CD4-positive, alpha-beta T cell (primary cell): ENCODE results near the gene A2M. TPM values are rescaled to one million over a fixed set of nuclear protein-coding genes. Genes with fewer than 3 reads are reported as not detected.

ENCODE experiments used
- ATAC-seq: fragments of 200-7000 bp; cut with Tn5 transposase; one replicate; pipeline ENCODE4 v1.10.0; 2022; ENCODE audit warnings: mild to moderate bottlenecking; ENCODE audit not compliant: poor library complexity
- CTCF ChIA-PET: fragments of 350-600 bp; sonication (Branson Sonifier 250); formaldehyde crosslinking; loops from one replicate; lab custom pipeline; 2021; ENCODE audit warnings: antibody characterized with exemption, inconsistent platforms; lab: Charles Lee
- POLR2A ChIA-PET: fragments of 350-600 bp; sonication (Branson Sonifier 250); formaldehyde crosslinking; loops from one replicate; lab custom pipeline; 2021; ENCODE audit warnings: antibody characterized with exemption, inconsistent platforms; lab: Charles Lee
- DNase-seq, 14 experiments: peaks; one replicate each; pipeline ENCODE4 v3.0.0-alpha.2; 2013 to 2020; ENCODE audit warnings: mixed read lengths in 2 of 14
- H3K27ac ChIP-seq, 2 donors: one replicate each; pipeline versions ENCODE4 v1.5.1 to v1.7.0; 2013; ENCODE audit warnings: low read length in 2 of 2, low read depth in 1 of 2, mild to moderate bottlenecking in 1 of 2
- H3K27me3 ChIP-seq, 2 experiments: 1 replicate in 1 of 2; 2 replicates in 1 of 2; pipeline versions ENCODE4 v1.6.1 to v1.7.0; 2013; ENCODE audit warnings: low read length in 2 of 2, control low read depth in 1 of 2, mild to moderate bottlenecking in 1 of 2, moderate library complexity in 1 of 2; ENCODE audit not compliant: insufficient read depth in 2 of 2, control insufficient read depth in 1 of 2
- H3K36me3 ChIP-seq: one replicate; pipeline ENCODE4 v1.6.1; 2013; ENCODE audit warnings: low read length, control low read depth; ENCODE audit not compliant: insufficient read depth
- H3K4me1 ChIP-seq: one replicate; pipeline ENCODE4 v1.6.1; 2013; ENCODE audit warnings: low read length, control low read depth; ENCODE audit not compliant: insufficient read depth
- H3K4me3 ChIP-seq: one replicate; pipeline ENCODE4 v1.5.1; 2013; ENCODE audit warnings: mild to moderate bottlenecking, low read length, moderate library complexity
- H3K9me3 ChIP-seq, 2 experiments: 1 replicate in 1 of 2; 2 replicates in 1 of 2; pipeline versions ENCODE4 v1.6.1 to v1.7.0; 2013; ENCODE audit warnings: low read length in 2 of 2, mild to moderate bottlenecking in 2 of 2, control low read depth in 1 of 2, moderate library complexity in 1 of 2; ENCODE audit not compliant: control insufficient read depth in 1 of 2, insufficient read depth in 1 of 2
- H3K27ac Mint-ChIP-seq: one replicate; pipeline ENCODE4 v1.8.0; 2020; ENCODE audit warnings: mixed read lengths
- H3K27me3 Mint-ChIP-seq: one replicate; pipeline ENCODE4 v1.8.0; 2021; ENCODE audit warnings: mixed read lengths
- H3K36me3 Mint-ChIP-seq: one replicate; pipeline ENCODE4 v1.8.0; 2021; ENCODE audit warnings: low read depth, mixed read lengths
- H3K4me1 Mint-ChIP-seq: one replicate; pipeline ENCODE4 v1.8.0; 2021; ENCODE audit warnings: low read depth, mixed read lengths
- H3K4me3 Mint-ChIP-seq: one replicate; pipeline ENCODE4 v1.8.0; 2020; ENCODE audit warnings: mild to moderate bottlenecking, mixed read lengths
- H3K9me3 Mint-ChIP-seq: one replicate; pipeline ENCODE4 v1.8.0; 2020; ENCODE audit warnings: mixed read lengths
- intact Hi-C, 2 experiments: fragments of 100-400 bp; cut with DNase I in 1 of 2; cut with micrococcal nuclease in 1 of 2; formaldehyde crosslinking; loops; one replicate each; pipeline versions ENCODE4 v1.15.1 to v1.9.0; 2023 to 2025; cut with DNase I, micrococcal nuclease
- total RNA-seq, 174 experiments: library from RNA in 2 of 174; stranded (reverse) in 2 of 174; gene quantifications; one replicate each; pipeline ENCODE4 v1.2.3 and lab custom pipeline; 2021 to 2026
- TF ChIP-seq, protein P1 (sequence below): fragments of 200-600 bp; IDR thresholded peaks from one replicate; pipeline ENCODE4 v1.8.0; 2022; ENCODE audit warnings: antibody characterized with exemption, mild to moderate bottlenecking

The A2M gene
- total RNA-seq, 2 experiments from 2014 or later = not detected

DNA sequence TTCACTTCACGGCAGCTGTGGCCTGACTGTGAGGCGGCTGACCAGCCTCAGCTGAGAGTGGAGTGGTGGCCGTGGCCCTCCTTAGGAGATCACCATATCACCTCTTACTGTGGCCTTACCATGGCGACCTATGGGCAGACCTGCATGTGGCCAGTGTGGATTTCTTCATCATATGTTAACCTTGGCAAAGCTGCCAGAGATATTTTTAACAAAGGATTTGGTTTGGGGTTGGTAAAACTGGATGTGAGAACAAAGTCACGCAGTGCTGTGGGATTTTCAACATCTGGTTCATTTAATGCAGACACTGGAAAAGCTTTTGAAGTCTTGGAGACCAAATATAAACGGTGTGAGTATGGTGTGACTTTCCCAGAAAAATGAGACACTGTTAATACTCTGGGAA is 79.5 kb downstream of the A2M start:
- Mint-ChIP-seq H3K27ac (peak overlapping the region; percentile 50), H3K4me3 (no peak overlapping the region), H3K9me3 (peaks cover 4% of the 10 kb centered on the region), H3K4me1 (peaks cover 81% of the 10 kb centered on the region), H3K27me3 (no peaks in the 10 kb centered on the region), H3K36me3 (peaks cover 39% of the 10 kb centered on the region)
- intact Hi-C loops = loop anchor here in 1 of 2 experiments (5.0 kb wide), 1 partner anchor 39 kb away; no protein-coding TSS in a partner anchor
- H3K4me1 ChIP-seq = peaks cover 50% of the 10 kb centered on the region
- H3K9me3 ChIP-seq = peaks cover 0 to 5% of the 10 kb centered on the region in 2 experiments
- no peak overlapping the region for H3K27ac ChIP-seq
- CTCF ChIA-PET = interaction anchor here (1.0 to 4.1 kb wide), 3 partner anchors 10 to 86 kb away, joined by 4 to 57 read pairs (median 8); partner anchors contain the start of gene M6PR
- TF ChIP-seq, protein P1, sequence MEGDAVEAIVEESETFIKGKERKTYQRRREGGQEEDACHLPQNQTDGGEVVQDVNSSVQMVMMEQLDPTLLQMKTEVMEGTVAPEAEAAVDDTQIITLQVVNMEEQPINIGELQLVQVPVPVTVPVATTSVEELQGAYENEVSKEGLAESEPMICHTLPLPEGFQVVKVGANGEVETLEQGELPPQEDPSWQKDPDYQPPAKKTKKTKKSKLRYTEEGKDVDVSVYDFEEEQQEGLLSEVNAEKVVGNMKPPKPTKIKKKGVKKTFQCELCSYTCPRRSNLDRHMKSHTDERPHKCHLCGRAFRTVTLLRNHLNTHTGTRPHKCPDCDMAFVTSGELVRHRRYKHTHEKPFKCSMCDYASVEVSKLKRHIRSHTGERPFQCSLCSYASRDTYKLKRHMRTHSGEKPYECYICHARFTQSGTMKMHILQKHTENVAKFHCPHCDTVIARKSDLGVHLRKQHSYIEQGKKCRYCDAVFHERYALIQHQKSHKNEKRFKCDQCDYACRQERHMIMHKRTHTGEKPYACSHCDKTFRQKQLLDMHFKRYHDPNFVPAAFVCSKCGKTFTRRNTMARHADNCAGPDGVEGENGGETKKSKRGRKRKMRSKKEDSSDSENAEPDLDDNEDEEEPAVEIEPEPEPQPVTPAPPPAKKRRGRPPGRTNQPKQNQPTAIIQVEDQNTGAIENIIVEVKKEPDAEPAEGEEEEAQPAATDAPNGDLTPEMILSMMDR = no peak
- DNase-seq = no peak
- POLR2A ChIA-PET = interaction anchor here (0.6 to 4.0 kb wide), 6 partner anchors 9 to 86 kb away, joined by 3 to 71 read pairs (median 4); partner anchors contain the start of gene M6PR
- H3K36me3 ChIP-seq = peaks cover 10% of the 10 kb centered on the region
- H3K4me3 ChIP-seq = no peak overlapping the region
- ATAC-seq = no peak
- no peaks in the 10 kb centered on the region for H3K27me3 ChIP-seq

- Mint-ChIP-seq H3K4me1 (peaks cover 75% of the 10 kb centered on the region), H3K27me3 (no peaks in the 10 kb centered on the region), H3K27ac (peak overlapping the region; percentile 25), H3K36me3 (peaks cover 34% of the 10 kb centered on the region), H3K9me3 (peaks cover 4% of the 10 kb centered on the region), H3K4me3 (no peak overlapping the region)
- ChIA-PET CTCF (interaction anchor here (0.7 to 2.4 kb wide), 3 partner anchors 16 to 84 kb away, joined by 3 to 6 read pairs (median 3); partner anchors contain the start of gene M6PR), POLR2A (interaction anchor here (3.9 kb wide), 1 partner anchor 83 kb away, joined by 33 read pairs; the partner anchor contains the start of gene M6PR)
- DNase-seq = no peak
- TF ChIP-seq, protein P1 = no peak
- intact Hi-C loops = no loop called here
- peaks cover 0 to 5% of the 10 kb centered on the region in 2 experiments for H3K9me3 ChIP-seq
- peaks cover 63% of the 10 kb centered on the region for H3K4me1 ChIP-seq
- peaks cover 15% of the 10 kb centered on the region for H3K36me3 ChIP-seq
- no peak overlapping the region for H3K27ac ChIP-seq
- no peaks in the 10 kb centered on the region for H3K27me3 ChIP-seq
- ATAC-seq = no peak
- H3K4me3 ChIP-seq = no peak overlapping the region
These were observed 81.6 kb downstream of the A2M start for GRCh38 chr12:9034095-9034494.

- peaks cover 73% of the 10 kb centered on the region for H3K4me1 Mint-ChIP-seq
- POLR2A ChIA-PET = interaction anchor here (1.4 to 3.9 kb wide), 2 partner anchors 73 to 83 kb away, joined by 4 to 33 read pairs; partner anchors contain the start of gene M6PR
These were observed 82.3 kb downstream of the A2M start for GRCh38 chr12:9033265-9033887.

More at GRCh38 chr12:9033265-9033887, 82.3 kb downstream of the A2M start:
- Histone ChIP-seq H3K4me1 (peaks cover 63% of the 10 kb centered on the region), H3K27me3 (no peaks in the 10 kb centered on the region), H3K27ac (no peak overlapping the region), H3K36me3 (peaks cover 15% of the 10 kb centered on the region), H3K9me3 (peaks cover 0 to 5% of the 10 kb centered on the region in 2 experiments), H3K4me3 (no peak overlapping the region)
- Mint-ChIP-seq H3K27ac (peak overlapping the region; percentile 25), H3K36me3 (peaks cover 34% of the 10 kb centered on the region), H3K9me3 (peaks cover 4% of the 10 kb centered on the region), H3K27me3 (no peaks in the 10 kb centered on the region), H3K4me3 (no peak overlapping the region)
- TF ChIP-seq, protein P1 = no peak
- intact Hi-C loops = no loop called here
- DNase-seq (no peak), ATAC-seq (no peak)
- CTCF ChIA-PET = interaction anchor here (2.4 kb wide), 1 partner anchor 83 kb away, joined by 6 read pairs; the partner anchor contains the start of gene M6PR
